Measurements from ENCODE around the gene EXOC4. TPM values are rescaled to one million over a fixed set of nuclear protein-coding genes. Genes with fewer than 3 reads are reported as not detected.

EXOC4 gene
- total RNA-seq, 4 donors from 2014 or later: 52.4 to 82.2 (median 67.0) TPM

DNA sequence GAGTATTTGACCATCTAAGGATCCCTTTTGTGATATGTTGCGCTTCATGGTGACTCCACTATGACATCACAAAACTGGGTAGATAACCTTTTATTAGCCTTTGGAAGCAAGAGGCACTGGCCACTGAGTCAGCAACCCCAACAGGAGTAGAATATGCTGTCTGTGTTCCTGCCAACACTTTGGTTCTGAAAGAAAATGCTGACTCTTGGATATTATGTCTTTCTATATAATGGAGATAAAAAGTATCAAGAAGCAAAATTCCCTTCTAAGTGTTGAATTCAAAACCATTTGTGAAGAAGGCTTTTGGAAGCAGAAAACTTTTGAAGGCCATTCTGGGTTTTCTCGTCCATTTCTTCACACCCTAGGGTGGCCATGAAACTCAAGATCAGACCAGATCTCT is 528.0 kb downstream of the EXOC4 start:
- WGBS, 2 donors: 50 to 75% methylated on average over 2 of the region's 2 CpGs
- intact Hi-C loops (cut with DNase I; ENCODE audit: low total_unique reads): no loop called here
- no peak for TF ChIP-seq POLR2A (IDR thresholded peaks at IDR 0.05)
- TF ChIP-seq, protein P1, sequence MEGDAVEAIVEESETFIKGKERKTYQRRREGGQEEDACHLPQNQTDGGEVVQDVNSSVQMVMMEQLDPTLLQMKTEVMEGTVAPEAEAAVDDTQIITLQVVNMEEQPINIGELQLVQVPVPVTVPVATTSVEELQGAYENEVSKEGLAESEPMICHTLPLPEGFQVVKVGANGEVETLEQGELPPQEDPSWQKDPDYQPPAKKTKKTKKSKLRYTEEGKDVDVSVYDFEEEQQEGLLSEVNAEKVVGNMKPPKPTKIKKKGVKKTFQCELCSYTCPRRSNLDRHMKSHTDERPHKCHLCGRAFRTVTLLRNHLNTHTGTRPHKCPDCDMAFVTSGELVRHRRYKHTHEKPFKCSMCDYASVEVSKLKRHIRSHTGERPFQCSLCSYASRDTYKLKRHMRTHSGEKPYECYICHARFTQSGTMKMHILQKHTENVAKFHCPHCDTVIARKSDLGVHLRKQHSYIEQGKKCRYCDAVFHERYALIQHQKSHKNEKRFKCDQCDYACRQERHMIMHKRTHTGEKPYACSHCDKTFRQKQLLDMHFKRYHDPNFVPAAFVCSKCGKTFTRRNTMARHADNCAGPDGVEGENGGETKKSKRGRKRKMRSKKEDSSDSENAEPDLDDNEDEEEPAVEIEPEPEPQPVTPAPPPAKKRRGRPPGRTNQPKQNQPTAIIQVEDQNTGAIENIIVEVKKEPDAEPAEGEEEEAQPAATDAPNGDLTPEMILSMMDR (IDR thresholded peaks at IDR 0.05): no peak
- no peak for DNase-seq (ENCODE audit: low spot score in 2 of 2)
- no peak overlapping the region for H3K4me3 ChIP-seq (ENCODE audit: low read depth, poor library complexity, severe bottlenecking)

DNA sequence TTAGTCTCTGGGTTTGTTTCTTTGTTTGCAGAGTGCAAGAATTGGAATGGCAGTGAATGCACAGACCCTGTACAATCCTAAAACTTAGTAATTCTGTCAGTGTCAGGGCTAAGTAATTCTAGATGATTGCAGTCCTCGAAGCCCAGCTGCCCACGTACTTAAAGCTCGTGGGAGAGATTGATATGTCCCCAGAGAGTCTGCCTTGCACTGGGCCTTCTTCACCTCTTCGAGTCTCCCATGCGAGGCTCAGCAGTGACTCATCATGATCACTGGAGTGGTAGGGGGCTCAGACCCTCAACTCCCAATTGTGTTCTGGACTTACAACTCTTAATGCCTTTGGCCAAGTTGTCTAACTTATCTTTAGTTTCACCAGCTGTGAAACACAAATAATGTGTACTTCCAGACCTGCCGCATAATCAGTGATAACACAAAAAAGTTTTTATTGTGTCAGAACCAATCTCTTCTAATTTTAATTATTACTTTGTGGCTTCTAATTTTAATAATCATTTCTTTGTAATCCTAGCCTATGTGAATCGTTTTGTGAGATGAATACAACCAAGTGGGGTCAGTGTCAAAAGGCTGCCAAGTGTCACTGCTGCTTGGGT is 528.7 kb downstream of the EXOC4 start:
- 84 to 91% methylated on average over 7 of the region's 7 CpGs for WGBS, 2 donors
- intact Hi-C loops (cut with DNase I; ENCODE audit: low total_unique reads): no loop called here
- no peak for TF ChIP-seq POLR2A (IDR thresholded peaks at IDR 0.05)
- TF ChIP-seq, protein P1 (IDR thresholded peaks at IDR 0.05): no peak
- DNase-seq (ENCODE audit: low spot score in 2 of 2): no peak
- no peak overlapping the region for H3K4me3 ChIP-seq (ENCODE audit: low read depth, poor library complexity, severe bottlenecking)

DNA sequence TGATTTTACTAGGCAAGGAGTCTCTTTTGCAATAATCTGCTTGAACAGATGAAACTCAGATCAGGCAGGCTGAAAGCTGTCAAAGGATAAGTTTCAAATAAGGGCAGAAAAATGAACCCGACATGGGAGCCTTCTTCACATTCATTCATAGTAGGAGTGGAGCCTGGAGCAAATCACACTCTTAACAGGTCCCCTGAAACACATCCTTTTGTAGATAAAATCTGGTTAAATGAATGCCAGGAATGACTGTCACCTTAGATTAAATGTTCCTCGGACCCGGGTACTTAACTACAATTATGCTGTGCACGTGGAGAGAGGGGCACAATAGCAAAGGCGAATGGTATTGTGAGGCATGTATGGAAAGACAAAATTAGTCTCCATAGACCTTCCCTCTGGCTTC is 529.6 kb downstream of the EXOC4 start:
- intact Hi-C loops (cut with DNase I; ENCODE audit: low total_unique reads): no loop called here
- DNase-seq (ENCODE audit: low spot score in 2 of 2): no peak
- TF ChIP-seq, protein P1 (IDR thresholded peaks at IDR 0.05): no peak
- no peak for TF ChIP-seq POLR2A (IDR thresholded peaks at IDR 0.05)
- no peak overlapping the region for H3K4me3 ChIP-seq (ENCODE audit: low read depth, poor library complexity, severe bottlenecking)
- WGBS, 2 donors: 83 to 94% methylated on average over 5 of the region's 5 CpGs

DNA sequence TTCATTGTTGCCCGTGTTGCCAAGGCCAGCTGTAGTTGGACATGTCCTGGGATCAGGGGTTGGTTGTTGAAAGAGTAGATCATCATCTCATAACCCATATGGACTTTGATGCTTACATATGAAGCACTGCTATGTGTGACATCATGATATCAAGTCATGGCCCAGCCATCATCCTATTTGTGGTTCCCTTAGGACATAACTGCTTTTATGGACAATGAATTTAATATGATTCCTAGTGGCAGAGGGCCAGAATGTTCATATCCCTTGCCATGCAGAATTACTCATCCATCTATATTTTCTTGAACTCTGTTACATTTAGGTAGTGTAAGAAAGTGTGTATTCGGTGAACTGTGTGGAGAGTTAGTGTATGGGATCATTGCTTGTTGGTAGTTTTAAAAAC is 530.4 kb downstream of the EXOC4 start:
- DNase-seq (ENCODE audit: low spot score in 2 of 2): no peak
- intact Hi-C loops (cut with DNase I; ENCODE audit: low total_unique reads): no loop called here
- WGBS, 2 donors: 90 to 91% methylated on average over 2 of the region's 2 CpGs
- no peak for TF ChIP-seq POLR2A (IDR thresholded peaks at IDR 0.05)
- TF ChIP-seq, protein P1 (IDR thresholded peaks at IDR 0.05): no peak
- H3K4me3 ChIP-seq (ENCODE audit: low read depth, poor library complexity, severe bottlenecking): no peak overlapping the region

DNA sequence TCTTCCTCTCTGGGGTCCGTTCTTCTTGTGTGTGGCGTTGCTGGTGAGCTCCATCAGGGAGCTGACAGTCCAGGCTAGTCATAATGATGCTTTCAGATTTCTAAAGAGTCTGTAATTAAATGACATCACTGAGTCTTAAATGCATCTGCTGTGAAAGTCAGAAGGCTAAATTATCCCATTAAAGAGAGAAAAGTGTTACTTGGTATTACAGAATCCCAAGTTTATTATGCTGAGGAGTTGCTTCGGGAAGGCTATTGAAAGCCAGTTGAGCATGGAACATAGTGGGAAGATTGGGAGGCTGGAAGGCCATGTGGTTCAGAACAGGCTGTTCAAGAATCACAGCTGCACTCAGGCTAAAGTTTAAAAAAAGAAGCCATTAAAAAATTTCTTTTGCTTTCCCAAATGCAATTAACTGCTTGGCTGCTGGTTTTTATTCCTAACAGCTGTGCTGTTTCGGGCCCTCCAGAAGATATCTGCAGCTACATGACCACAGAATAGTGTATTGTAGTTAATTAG is 531.7 kb downstream of the EXOC4 start:
- DNase-seq (ENCODE audit: low spot score in 2 of 2): no peak
- no peak overlapping the region for H3K4me3 ChIP-seq (ENCODE audit: low read depth, poor library complexity, severe bottlenecking)
- intact Hi-C loops (cut with DNase I; ENCODE audit: low total_unique reads): no loop called here
- 76 to 80% methylated on average over 4 of the region's 4 CpGs for WGBS, 2 donors
- TF ChIP-seq, protein P1 (IDR thresholded peaks at IDR 0.05): no peak
- no peak for TF ChIP-seq POLR2A (IDR thresholded peaks at IDR 0.05)

Measured in lower leg skin (tissue), 4 donors.